Sigmoid colon (tissue), 7 donors: ENCODE measurements around the gene C1QTNF8. TPM values are rescaled to one million over a fixed set of nuclear protein-coding genes. Genes with fewer than 3 reads are reported as not detected.

Experiments
- DNase-seq: peaks from one replicate; pipeline ENCODE4 v3.0.0-alpha.2; 2019
- H3K27ac ChIP-seq, 4 donors: fragments of 200-600 bp; sonication (generic); one replicate each; pipeline ENCODE4 v1.5.1; 2016 to 2019; ENCODE audit warnings: mild to moderate bottlenecking in 1 of 4
- H3K27me3 ChIP-seq, 3 donors: fragments of 200-600 bp; sonication (generic); one replicate each; pipeline ENCODE4 v1.5.1; 2019; ENCODE audit warnings: mild to moderate bottlenecking in 1 of 3
- H3K36me3 ChIP-seq, 4 donors: fragments of 200-600 bp; sonication (generic); one replicate each; pipeline ENCODE4 v1.5.1; 2016 to 2019
- H3K4me1 ChIP-seq, 4 donors: fragments of 200-600 bp; sonication (generic); one replicate each; pipeline ENCODE4 v1.5.1; 2017 to 2019
- H3K4me3 ChIP-seq, 4 donors: fragments of 200-600 bp; sonication (generic); one replicate each; pipeline ENCODE4 v1.5.1; 2017 to 2019; ENCODE audit warnings: mild to moderate bottlenecking in 2 of 4, moderate library complexity in 1 of 4
- H3K9me3 ChIP-seq, 4 donors: fragments of 200-600 bp in 3 of 4; sonication (generic) in 3 of 4; one replicate each; pipeline versions ENCODE4 v1.5.1 to v1.6.1; 2013 to 2019
- EP300 ChIP-seq, 4 donors: sonication (generic); formaldehyde crosslinking; IDR thresholded peaks; one replicate each; pipeline ENCODE4 v1.6.1; 2017; ENCODE audit warnings: antibody characterized with exemption in 4 of 4
- POLR2A ChIP-seq, 2 donors: fragments of 450-650 bp; IDR thresholded peaks; one replicate each; pipeline ENCODE4 v1.6.1; 2016; ENCODE audit warnings: antibody characterized with exemption in 2 of 2, mild to moderate bottlenecking in 2 of 2, moderate library complexity in 2 of 2
- POLR2AphosphoS5 ChIP-seq, 4 donors: sonication (generic); formaldehyde crosslinking; IDR thresholded peaks; one replicate each; pipeline ENCODE4 v1.6.1; 2017; ENCODE audit warnings: antibody characterized with exemption in 4 of 4
- WGBS, 2 donors: extraction: QIAGEN DNeasy Blood & Tissue Kit; methylation state at CpG; one replicate each; pipeline ENCODE4 v1.1.7; 2013; 5-methylcytosine and 5-hydroxymethylcytosine counted together
- intact Hi-C: fragments of 100-400 bp; cut with DNase I; formaldehyde crosslinking; loops from one replicate; pipeline ENCODE4 v1.15.1; 2023
- polyA plus RNA-seq, 3 donors: library from polyadenylated mRNA; stranded (reverse); fragments of 200-250 nt; gene quantifications; one replicate each; pipeline ENCODE4 v1.2.3, GENCODE V29; 2013
- total RNA-seq, 4 donors: library from RNA; depleted of rRNA; stranded (reverse); fragments of >200 nt; gene quantifications; one replicate each; pipeline ENCODE4 v1.1.0, GENCODE V29; 2016
- TF ChIP-seq, protein P1 (sequence below), 4 experiments: fragments of 450-650 bp in 3 of 4; fragments of 200-600 bp in 1 of 4; IDR thresholded peaks; one replicate each; pipeline ENCODE4 v1.5.1; 2016 to 2019; ENCODE audit warnings: antibody characterized with exemption in 4 of 4, mild to moderate bottlenecking in 3 of 4, moderate library complexity in 2 of 4
- donor health status: healthy with polysubstance abuse.
- donor health status: Bipolar disorder and iron deficiency.
- donor health status: healthy.

Gene C1QTNF8
- total and polyA plus RNA-seq, 7 donors: not detected

DNA sequence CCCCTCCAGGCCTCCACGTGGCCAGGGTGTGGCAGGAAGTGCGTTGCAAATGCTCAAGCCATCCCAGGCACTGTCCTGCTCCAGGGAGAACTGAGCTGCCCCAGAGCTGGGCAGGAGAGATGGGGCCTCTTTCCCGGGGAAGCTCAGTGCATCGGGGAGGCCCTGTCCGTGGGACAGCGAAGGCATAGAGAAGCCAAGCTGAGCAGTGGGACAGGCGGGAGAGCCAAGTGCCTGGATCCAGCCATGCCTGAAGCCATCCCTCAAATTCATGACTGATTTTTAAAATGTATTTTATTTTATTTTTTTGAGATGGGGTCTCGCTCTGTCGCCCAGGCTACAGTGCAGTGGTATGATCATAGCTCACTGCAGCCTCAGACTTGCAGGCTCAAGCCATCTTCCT lies 48.9 kb downstream of the C1QTNF8 start:
- H3K36me3 ChIP-seq: no peaks in the 10 kb centered on the region
- TF ChIP-seq POLR2AphosphoS5 (IDR thresholded peaks at IDR 0.05): no peak
- TF ChIP-seq, protein P1, sequence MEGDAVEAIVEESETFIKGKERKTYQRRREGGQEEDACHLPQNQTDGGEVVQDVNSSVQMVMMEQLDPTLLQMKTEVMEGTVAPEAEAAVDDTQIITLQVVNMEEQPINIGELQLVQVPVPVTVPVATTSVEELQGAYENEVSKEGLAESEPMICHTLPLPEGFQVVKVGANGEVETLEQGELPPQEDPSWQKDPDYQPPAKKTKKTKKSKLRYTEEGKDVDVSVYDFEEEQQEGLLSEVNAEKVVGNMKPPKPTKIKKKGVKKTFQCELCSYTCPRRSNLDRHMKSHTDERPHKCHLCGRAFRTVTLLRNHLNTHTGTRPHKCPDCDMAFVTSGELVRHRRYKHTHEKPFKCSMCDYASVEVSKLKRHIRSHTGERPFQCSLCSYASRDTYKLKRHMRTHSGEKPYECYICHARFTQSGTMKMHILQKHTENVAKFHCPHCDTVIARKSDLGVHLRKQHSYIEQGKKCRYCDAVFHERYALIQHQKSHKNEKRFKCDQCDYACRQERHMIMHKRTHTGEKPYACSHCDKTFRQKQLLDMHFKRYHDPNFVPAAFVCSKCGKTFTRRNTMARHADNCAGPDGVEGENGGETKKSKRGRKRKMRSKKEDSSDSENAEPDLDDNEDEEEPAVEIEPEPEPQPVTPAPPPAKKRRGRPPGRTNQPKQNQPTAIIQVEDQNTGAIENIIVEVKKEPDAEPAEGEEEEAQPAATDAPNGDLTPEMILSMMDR (IDR thresholded peaks at IDR 0.05): no peak
- no peak for TF ChIP-seq EP300 (IDR thresholded peaks at IDR 0.05)
- TF ChIP-seq POLR2A (IDR thresholded peaks at IDR 0.05): no peak
- H3K27ac ChIP-seq: no peak overlapping the region
- WGBS, 2 donors: 77 to 87% methylated on average over 9 of the region's 9 CpGs
- no peak overlapping the region for H3K4me3 ChIP-seq
- H3K4me1 ChIP-seq: peaks cover 0 to 13% (median 8%) of the 10 kb centered on the region in 4 donors
- DNase-seq: no peak
- intact Hi-C loops: no loop called here
- peaks cover 27 to 78% (median 63%) of the 10 kb centered on the region in 3 donors for H3K27me3 ChIP-seq
- no peaks in the 10 kb centered on the region for H3K9me3 ChIP-seq

DNA sequence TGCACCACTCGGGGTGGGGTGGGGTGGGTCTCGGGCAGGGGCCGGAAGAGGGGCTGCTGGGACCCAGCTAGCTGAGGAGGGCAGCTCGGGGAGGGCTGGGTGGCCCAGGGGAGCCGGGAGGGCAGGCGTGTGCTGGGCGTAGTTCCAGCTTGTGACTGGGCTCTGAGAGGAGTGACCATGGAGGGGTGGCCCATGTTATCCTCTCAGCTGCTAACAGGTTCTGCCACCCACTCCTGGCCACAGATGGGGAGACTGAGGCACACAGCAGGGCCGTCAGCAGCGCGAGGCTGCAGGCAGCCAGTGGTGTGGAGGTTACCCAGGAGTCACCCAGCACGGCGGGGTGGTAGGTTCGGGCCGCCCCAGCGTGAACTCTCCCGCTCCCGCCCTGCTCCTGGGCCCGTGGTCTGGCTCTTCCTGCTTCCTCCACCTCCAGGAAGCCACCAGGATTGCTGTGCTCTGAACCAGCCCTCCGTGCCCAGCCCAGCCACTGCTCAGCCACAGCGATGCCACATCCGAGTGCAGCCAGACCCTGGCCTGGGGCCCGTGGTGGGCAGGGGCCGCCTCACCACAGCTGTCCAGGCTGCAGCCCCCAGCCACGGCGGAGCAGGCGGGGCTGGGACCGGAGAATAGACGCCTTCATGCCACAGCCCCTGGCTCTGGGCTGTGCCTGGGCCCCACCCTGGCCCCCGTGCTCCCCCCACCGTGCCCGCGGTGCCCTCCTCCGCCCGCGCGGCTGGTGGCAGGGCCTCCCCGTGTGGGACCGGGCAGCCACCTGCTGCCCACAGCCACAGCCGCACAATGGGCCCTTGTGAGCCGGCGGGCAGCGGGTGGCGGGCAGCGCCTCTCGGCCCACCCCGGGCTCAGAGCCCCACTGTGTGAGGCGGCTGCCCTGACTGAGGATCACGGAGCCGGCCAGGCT lies 49.8 kb downstream of the C1QTNF8 start:
- WGBS, 2 donors: 76 to 83% methylated on average over 49 of the region's 49 CpGs
- no peak for DNase-seq
- Histone ChIP-seq H3K4me3 (no peak overlapping the region), H3K27ac (no peak overlapping the region), H3K4me1 (peaks cover 0 to 13% (median 8%) of the 10 kb centered on the region in 4 donors), H3K9me3 (peaks cover 0 to 3% (median 0%) of the 10 kb centered on the region in 4 donors), H3K36me3 (no peaks in the 10 kb centered on the region), H3K27me3 (peaks cover 27 to 87% (median 63%) of the 10 kb centered on the region in 3 donors)
- TF ChIP-seq EP300 (IDR thresholded peaks at IDR 0.05) (no peak), POLR2A (IDR thresholded peaks at IDR 0.05) (no peak), POLR2AphosphoS5 (IDR thresholded peaks at IDR 0.05) (no peak)
- TF ChIP-seq, protein P1 (IDR thresholded peaks at IDR 0.05): no peak
- intact Hi-C loops: no loop called here

DNA sequence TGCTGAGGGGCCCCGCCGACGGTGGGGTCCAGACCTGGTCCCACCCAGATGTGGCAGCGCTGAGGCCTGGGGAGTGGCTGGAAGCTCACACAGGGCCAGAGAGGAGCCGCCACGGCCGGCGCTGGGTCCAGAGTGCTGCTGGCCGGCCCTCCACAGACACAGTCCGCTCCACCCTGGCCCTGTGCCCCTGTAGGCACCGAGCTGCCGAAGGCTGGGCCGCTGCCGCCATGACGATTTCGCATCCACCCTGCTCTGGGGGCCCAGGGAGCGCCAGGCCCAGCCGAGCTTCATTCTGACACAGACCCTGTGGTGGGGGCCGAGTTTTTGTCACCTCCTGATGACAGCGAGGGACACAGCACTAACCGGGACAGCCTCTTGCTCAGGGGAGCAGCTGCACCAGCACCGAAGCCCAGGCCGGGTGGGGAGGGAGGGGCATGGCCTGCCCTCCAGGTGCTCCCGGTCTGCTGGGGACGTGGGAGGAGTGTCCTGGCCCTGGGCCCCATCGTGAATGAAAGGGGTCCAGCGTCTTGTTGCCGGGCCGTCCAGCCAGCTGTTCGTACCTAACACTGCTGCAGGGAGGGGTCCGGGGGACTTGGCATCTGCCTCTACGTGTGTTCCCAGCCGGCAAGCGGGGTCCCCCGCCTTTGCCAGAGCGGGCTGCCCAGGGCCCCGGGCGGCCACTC lies 50.6 kb downstream of the C1QTNF8 start:
- TF ChIP-seq POLR2AphosphoS5 (IDR thresholded peaks at IDR 0.05) (no peak), EP300 (IDR thresholded peaks at IDR 0.05) (no peak), POLR2A (IDR thresholded peaks at IDR 0.05) (no peak)
- TF ChIP-seq, protein P1 (IDR thresholded peaks at IDR 0.05): no peak
- peaks cover 0 to 3% (median 0%) of the 10 kb centered on the region in 4 donors for H3K9me3 ChIP-seq
- WGBS, 2 donors: 58 to 63% methylated on average over 38 of the region's 38 CpGs
- no peak for DNase-seq
- intact Hi-C loops: no loop called here
- no peak overlapping the region for H3K4me3 ChIP-seq
- peaks cover 0 to 13% (median 8%) of the 10 kb centered on the region in 4 donors for H3K4me1 ChIP-seq
- H3K27ac ChIP-seq: no peak overlapping the region
- H3K36me3 ChIP-seq: no peaks in the 10 kb centered on the region
- peaks cover 27 to 89% (median 63%) of the 10 kb centered on the region in 3 donors for H3K27me3 ChIP-seq

DNA sequence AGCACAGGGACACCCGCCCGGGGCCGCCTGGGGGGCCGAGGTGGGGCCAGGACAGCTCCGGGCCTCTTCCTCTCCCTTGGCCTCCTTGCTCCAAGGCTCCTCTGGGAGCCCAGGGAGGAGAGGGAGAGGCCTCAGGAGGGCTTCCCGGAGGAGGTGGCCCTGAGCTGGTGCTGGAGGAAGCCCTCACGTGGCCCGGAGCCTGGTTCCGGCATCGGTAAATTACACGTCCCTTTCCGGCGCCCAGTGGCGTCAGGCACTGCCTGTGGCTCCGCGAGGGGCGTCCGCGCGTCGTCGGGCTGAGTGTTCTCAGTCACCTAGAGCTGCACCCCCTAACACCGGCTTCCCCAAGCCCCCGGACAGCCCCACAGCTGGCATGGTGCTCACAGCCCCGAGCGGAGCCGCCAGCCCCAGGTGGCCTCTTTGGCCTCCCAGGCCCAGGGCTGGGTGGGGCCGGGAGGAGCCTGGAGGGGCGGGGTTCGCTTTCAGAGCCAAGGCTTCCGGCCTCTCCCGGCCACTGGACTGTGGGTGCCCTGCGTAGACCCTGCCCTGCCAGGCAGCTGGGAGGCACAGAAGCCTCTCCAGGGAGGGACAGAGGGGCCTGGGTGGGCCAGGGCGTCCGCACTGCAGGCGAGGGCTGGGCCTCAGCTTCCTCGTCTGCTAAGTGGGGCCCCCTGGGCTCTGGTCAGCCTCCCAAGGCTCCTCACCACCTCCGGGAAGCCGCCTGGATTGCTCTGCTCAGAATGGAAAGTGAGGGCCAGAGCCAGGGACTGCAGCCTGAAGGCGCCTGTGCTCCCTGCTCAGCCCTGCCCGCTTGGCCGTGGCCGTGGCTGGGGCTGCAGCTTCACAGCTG lies 51.4 kb downstream of the C1QTNF8 start:
- WGBS, 2 donors: 51 to 66% methylated on average over 43 of the region's 43 CpGs
- intact Hi-C loops: no loop called here
- Histone ChIP-seq H3K9me3 (peaks cover 0 to 3% (median 0%) of the 10 kb centered on the region in 4 donors), H3K36me3 (no peaks in the 10 kb centered on the region), H3K4me1 (peaks cover 0 to 13% (median 8%) of the 10 kb centered on the region in 4 donors), H3K4me3 (no peak overlapping the region), H3K27me3 (peaks cover 27 to 89% (median 69%) of the 10 kb centered on the region in 3 donors), H3K27ac (no peak overlapping the region)
- TF ChIP-seq, protein P1 (IDR thresholded peaks at IDR 0.05): no peak
- TF ChIP-seq EP300 (IDR thresholded peaks at IDR 0.05) (no peak), POLR2A (IDR thresholded peaks at IDR 0.05) (no peak), POLR2AphosphoS5 (IDR thresholded peaks at IDR 0.05) (no peak)
- no peak for DNase-seq
